H9 (cell line): Measurements from ENCODE around the gene CNTD1. TPM values are rescaled to one million over a fixed set of nuclear protein-coding genes. Genes with fewer than 3 reads are reported as not detected.

Experiments
- DNase-seq: peaks from one replicate; pipeline ENCODE4 v3.0.0-alpha.2; 2017
- H2AFZ ChIP-seq: one replicate; pipeline ENCODE4 v1.6.1; 2013; ENCODE audit warnings: mild to moderate bottlenecking, low read length, control low read depth, moderate library complexity
- H2AK5ac ChIP-seq: 2 replicates; pipeline ENCODE4 v1.6.1; 2013; ENCODE audit warnings: low read length, control low read depth, mixed read lengths; ENCODE audit not compliant: insufficient read length
- H2BK120ac ChIP-seq: one replicate; pipeline ENCODE4 v1.6.1; 2013; ENCODE audit warnings: low read depth, mild to moderate bottlenecking, low read length, control low read depth, inconsistent platforms; ENCODE audit not compliant: poor library complexity, severe bottlenecking
- H2BK12ac ChIP-seq: 2 replicates; pipeline ENCODE4 v1.6.1; 2013; ENCODE audit warnings: low read length, control low read depth, mixed read lengths, low read depth; ENCODE audit not compliant: insufficient read length
- H2BK15ac ChIP-seq: 2 replicates; pipeline ENCODE4 v1.6.1; 2013; ENCODE audit warnings: low read depth, low read length, control low read depth
- H2BK20ac ChIP-seq: one replicate; pipeline ENCODE4 v1.6.1; 2013; ENCODE audit warnings: low read depth, mild to moderate bottlenecking, low read length, control low read depth, inconsistent platforms; ENCODE audit not compliant: poor library complexity, severe bottlenecking
- H2BK5ac ChIP-seq: 2 replicates; pipeline ENCODE4 v1.6.1; 2013; ENCODE audit warnings: low read length, control low read depth, mixed read lengths; ENCODE audit not compliant: insufficient read length
- H3K14ac ChIP-seq: 2 replicates; pipeline ENCODE4 v1.6.1; 2013; ENCODE audit warnings: low read length, control low read depth; ENCODE audit not compliant: insufficient read depth
- H3K18ac ChIP-seq: 2 replicates; pipeline ENCODE4 v1.6.1; 2013; ENCODE audit warnings: low read depth, mild to moderate bottlenecking, mixed read lengths, low read length, control low read depth; ENCODE audit not compliant: insufficient read length
- H3K23ac ChIP-seq: 2 replicates; pipeline ENCODE4 v1.6.1; 2013; ENCODE audit warnings: low read length, control low read depth, mixed read lengths, low read depth; ENCODE audit not compliant: insufficient read length
- H3K23me2 ChIP-seq: 2 replicates; pipeline ENCODE4 v1.6.1; 2013; ENCODE audit warnings: low read depth, mild to moderate bottlenecking, mixed read lengths, low read length, control low read depth; ENCODE audit not compliant: insufficient read length, poor library complexity, severe bottlenecking
- H3K27ac ChIP-seq: 2 replicates; pipeline ENCODE4 v1.5.1; 2013; ENCODE audit warnings: low read length, control low read depth, mixed read lengths, low read depth; ENCODE audit not compliant: insufficient read length
- H3K27me3 ChIP-seq: 2 replicates; pipeline ENCODE4 v1.6.1; 2013; ENCODE audit warnings: low read length, control low read depth, inconsistent platforms; ENCODE audit not compliant: insufficient read depth
- H3K4ac ChIP-seq: 2 replicates; pipeline ENCODE4 v1.6.1; 2013; ENCODE audit warnings: low read depth, mild to moderate bottlenecking, control low read depth, inconsistent platforms, low read length, moderate library complexity
- H3K4me1 ChIP-seq: 2 replicates; pipeline ENCODE4 v1.6.1; 2013; ENCODE audit warnings: low read length, control low read depth, inconsistent platforms; ENCODE audit not compliant: insufficient read depth
- H3K4me2 ChIP-seq: 2 replicates; pipeline ENCODE4 v1.6.1; 2013; ENCODE audit warnings: low read length, control low read depth, mixed read lengths; ENCODE audit not compliant: insufficient read length, insufficient read depth
- H3K56ac ChIP-seq: 2 replicates; pipeline ENCODE4 v1.6.1; 2013; ENCODE audit warnings: low read depth, mild to moderate bottlenecking, mixed read lengths, low read length, control low read depth; ENCODE audit not compliant: insufficient read length
- H3K79me1 ChIP-seq: 2 replicates; pipeline ENCODE4 v1.6.1; 2013; ENCODE audit warnings: low read depth, mild to moderate bottlenecking, moderate library complexity, low read length, control low read depth, inconsistent platforms; ENCODE audit not compliant: insufficient read depth, poor library complexity, severe bottlenecking
- H3K79me2 ChIP-seq: 2 replicates; pipeline ENCODE4 v1.6.1; 2013; ENCODE audit warnings: low read length, control low read depth, inconsistent platforms; ENCODE audit not compliant: insufficient read depth
- H3K9ac ChIP-seq: 2 replicates; pipeline ENCODE4 v1.6.1; 2013; ENCODE audit warnings: low read length, control low read depth, mixed read lengths; ENCODE audit not compliant: insufficient read length; ENCODE audit errors: extremely low read depth
- H3K9me3 ChIP-seq: one replicate; pipeline ENCODE4 v1.6.1; 2013; ENCODE audit warnings: low read depth, low read length, inconsistent platforms; ENCODE audit not compliant: control insufficient read depth
- H3T11ph ChIP-seq: one replicate; pipeline ENCODE4 v1.6.1; 2013; ENCODE audit warnings: mild to moderate bottlenecking, low read length, control low read depth, inconsistent platforms
- H4K20me1 ChIP-seq: one replicate; pipeline ENCODE4 v1.6.1; 2013; ENCODE audit not compliant: control insufficient read depth, insufficient read length, insufficient read depth
- H4K5ac ChIP-seq: 2 replicates; pipeline ENCODE4 v1.6.1; 2013; ENCODE audit warnings: low read depth, mild to moderate bottlenecking, mixed read lengths, low read length, control low read depth; ENCODE audit not compliant: insufficient read length
- H4K8ac ChIP-seq: replicated peaks from 2 replicates; pipeline ENCODE4 v1.6.1; 2013; ENCODE audit warnings: low read length, control low read depth, mixed read lengths, low read depth; ENCODE audit not compliant: insufficient read length
- H4K91ac ChIP-seq: 2 replicates; pipeline ENCODE4 v1.6.1; 2013; ENCODE audit warnings: low read depth, mild to moderate bottlenecking, moderate library complexity, mixed read lengths, low read length, control low read depth; ENCODE audit not compliant: insufficient read length
- H3K27ac Mint-ChIP-seq, 3 experiments: 2 replicates in 2 of 3; 3 replicates in 1 of 3; pipeline ENCODE4 v1.8.0; 2020 to 2021; ENCODE audit warnings: mixed read lengths in 3 of 3, mild to moderate bottlenecking in 1 of 3, moderate library complexity in 1 of 3
- H3K27me3 Mint-ChIP-seq: 2 replicates; pipeline ENCODE4 v1.8.0; 2021; ENCODE audit warnings: low read depth, mild to moderate bottlenecking, moderate library complexity, mixed read lengths
- H3K36me3 Mint-ChIP-seq, 3 experiments: 2 replicates in 2 of 3; 3 replicates in 1 of 3; pipeline ENCODE4 v1.8.0; 2020 to 2021; ENCODE audit warnings: low read depth in 3 of 3, mixed read lengths in 3 of 3; ENCODE audit not compliant: insufficient read depth in 1 of 3
- H3K4me1 Mint-ChIP-seq, 2 experiments: 2 replicates each; pipeline ENCODE4 v1.8.0; 2020; ENCODE audit warnings: mixed read lengths in 2 of 2
- H3K4me3 Mint-ChIP-seq, 2 experiments: 2 replicates in 1 of 2; 3 replicates in 1 of 2; pipeline ENCODE4 v1.8.0; 2020 to 2021; ENCODE audit warnings: mild to moderate bottlenecking in 2 of 2, mixed read lengths in 2 of 2, moderate library complexity in 1 of 2
- H3K9me3 Mint-ChIP-seq, 2 experiments: 2 replicates in 1 of 2; 3 replicates in 1 of 2; pipeline ENCODE4 v1.8.0; 2020; ENCODE audit warnings: mild to moderate bottlenecking in 2 of 2, mixed read lengths in 2 of 2, moderate library complexity in 1 of 2
- WGBS: extraction: QIAGEN DNeasy Blood & Tissue Kit; methylation state at CpG from one replicate; pipeline ENCODE4 v1.1.7; 2013; ENCODE audit warnings: missing lambda C conversion rate, low lambda C conversion rate, mixed read lengths; ENCODE audit not compliant: insufficient read length; ENCODE audit errors: extremely low coverage; 5-methylcytosine and 5-hydroxymethylcytosine counted together
- total RNA-seq: library from RNA; stranded (reverse); gene quantifications from 2 replicates; pipeline ENCODE4 v1.2.1, GENCODE V29; 2021
- TF ChIP-seq, protein P1 (sequence below): fragments of 200-600 bp; sonication (generic); conservative IDR thresholded peaks from 3 replicates; pipeline ENCODE4 v1.8.0; 2021; ENCODE audit warnings: antibody characterized with exemption, mild to moderate bottlenecking

CNTD1 gene
- total RNA-seq, 1 experiment from 2014 or later = not detected

DNA sequence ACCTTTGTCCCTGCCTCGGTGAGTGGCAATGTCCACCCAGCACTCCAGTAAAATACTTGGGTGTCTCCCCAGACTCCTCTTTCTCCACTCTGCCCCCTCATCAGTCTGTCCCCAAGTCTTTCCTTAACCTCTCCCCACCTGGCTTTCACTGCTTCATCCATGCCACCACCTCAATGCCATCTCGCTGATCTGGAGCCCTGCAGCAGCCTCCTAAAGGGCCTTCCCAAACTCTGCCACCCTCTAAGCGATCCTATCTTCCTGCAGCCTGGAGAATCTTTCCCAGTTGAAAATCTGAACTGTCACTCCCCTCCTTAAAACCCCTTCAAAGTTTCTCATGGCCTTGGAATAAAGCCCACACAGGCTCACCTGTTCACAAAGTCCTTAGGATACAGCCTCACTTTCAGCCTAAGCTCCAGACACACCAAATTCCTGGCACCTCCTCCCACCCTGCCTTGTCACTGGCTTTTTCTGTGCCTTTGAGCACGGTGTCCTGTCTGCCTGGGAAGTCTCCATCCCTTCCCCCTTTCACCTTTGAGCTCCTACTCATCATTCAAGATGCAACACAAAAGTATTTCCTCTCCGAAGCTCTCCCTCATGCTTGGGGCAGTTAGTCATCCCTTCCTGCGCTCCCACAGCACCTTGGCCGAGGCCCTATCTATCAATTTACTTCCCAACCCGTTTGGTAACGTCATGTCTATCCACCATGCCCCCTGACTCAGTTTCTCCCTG, 15.4 kb upstream of the CNTD1 start:
- peak overlapping the region in 1 of 2 experiments; percentile 58; a peak in 2 of 5 replicates for H3K4me3 Mint-ChIP-seq
- no peaks in the 10 kb centered on the region for H4K20me1 ChIP-seq
- H3K36me3 Mint-ChIP-seq = peaks cover 0 to 14% (median 13%) of the 10 kb centered on the region in 3 experiments
- no peak overlapping the region for H3T11ph ChIP-seq
- peaks cover 8% of the 10 kb centered on the region for H3K23me2 ChIP-seq
- H3K4ac ChIP-seq = no peak overlapping the region
- H3K18ac ChIP-seq = no peak overlapping the region
- no peak overlapping the region; a peak in 2 of 7 replicates for H3K27ac Mint-ChIP-seq
- H2AK5ac ChIP-seq = no peak overlapping the region
- H2AFZ ChIP-seq = no peak overlapping the region
- no peak overlapping the region for H3K4me2 ChIP-seq
- no peaks in the 10 kb centered on the region for H3K9me3 ChIP-seq
- H3K79me1 ChIP-seq = no peaks in the 10 kb centered on the region
- H2BK15ac ChIP-seq = no peak overlapping the region
- no peak overlapping the region for H3K56ac ChIP-seq
- DNase-seq = no peak
- H2BK5ac ChIP-seq = no peak overlapping the region
- H3K9ac ChIP-seq = no peak overlapping the region
- no CpG with 5 or more reads among the region's 9 CpGs for WGBS
- H3K79me2 ChIP-seq = no peaks in the 10 kb centered on the region
- no peak overlapping the region for H2BK20ac ChIP-seq
- no peak overlapping the region for H3K27ac ChIP-seq
- H3K27me3 ChIP-seq = peaks cover 10% of the 10 kb centered on the region; the same call in 1 of the 2 replicates
- peaks cover 21 to 22% of the 10 kb centered on the region in 2 experiments for H3K4me1 Mint-ChIP-seq
- H3K4me1 ChIP-seq = no peaks in the 10 kb centered on the region
- peaks cover 28% of the 10 kb centered on the region for H3K27me3 Mint-ChIP-seq
- TF ChIP-seq, protein P1, sequence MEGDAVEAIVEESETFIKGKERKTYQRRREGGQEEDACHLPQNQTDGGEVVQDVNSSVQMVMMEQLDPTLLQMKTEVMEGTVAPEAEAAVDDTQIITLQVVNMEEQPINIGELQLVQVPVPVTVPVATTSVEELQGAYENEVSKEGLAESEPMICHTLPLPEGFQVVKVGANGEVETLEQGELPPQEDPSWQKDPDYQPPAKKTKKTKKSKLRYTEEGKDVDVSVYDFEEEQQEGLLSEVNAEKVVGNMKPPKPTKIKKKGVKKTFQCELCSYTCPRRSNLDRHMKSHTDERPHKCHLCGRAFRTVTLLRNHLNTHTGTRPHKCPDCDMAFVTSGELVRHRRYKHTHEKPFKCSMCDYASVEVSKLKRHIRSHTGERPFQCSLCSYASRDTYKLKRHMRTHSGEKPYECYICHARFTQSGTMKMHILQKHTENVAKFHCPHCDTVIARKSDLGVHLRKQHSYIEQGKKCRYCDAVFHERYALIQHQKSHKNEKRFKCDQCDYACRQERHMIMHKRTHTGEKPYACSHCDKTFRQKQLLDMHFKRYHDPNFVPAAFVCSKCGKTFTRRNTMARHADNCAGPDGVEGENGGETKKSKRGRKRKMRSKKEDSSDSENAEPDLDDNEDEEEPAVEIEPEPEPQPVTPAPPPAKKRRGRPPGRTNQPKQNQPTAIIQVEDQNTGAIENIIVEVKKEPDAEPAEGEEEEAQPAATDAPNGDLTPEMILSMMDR = no peak
- no peak overlapping the region for H2BK120ac ChIP-seq
- H4K5ac ChIP-seq = no peak overlapping the region
- no peak overlapping the region for H3K23ac ChIP-seq
- no peak overlapping the region for H2BK12ac ChIP-seq
- H4K91ac ChIP-seq = no peak overlapping the region
- H3K9me3 Mint-ChIP-seq = no peaks in the 10 kb centered on the region
- H4K8ac ChIP-seq = no peak overlapping the region
- no peak overlapping the region; the same call in 1 of the 2 replicates for H3K14ac ChIP-seq
